Stimulated activated CD4-positive, alpha-beta T cell treated with anti-CD3 and anti-CD28 coated beads, TNF-alpha, amount 100 ng/mL, for 48 hours (primary cell): ENCODE results near the gene SCN1A.
"Not testable (repeated sequence)": the region's sequence is repeated elsewhere in the genome, so short reads cannot be mapped to it uniquely, and the experiment has no call there.

Experiments
- DNase-seq, 3 donors: peaks; one replicate each; pipeline ENCODE4 v3.0.0-alpha.2; 2020; ENCODE audit warnings: low read depth in 3 of 3

The SCN1A gene

DNA sequence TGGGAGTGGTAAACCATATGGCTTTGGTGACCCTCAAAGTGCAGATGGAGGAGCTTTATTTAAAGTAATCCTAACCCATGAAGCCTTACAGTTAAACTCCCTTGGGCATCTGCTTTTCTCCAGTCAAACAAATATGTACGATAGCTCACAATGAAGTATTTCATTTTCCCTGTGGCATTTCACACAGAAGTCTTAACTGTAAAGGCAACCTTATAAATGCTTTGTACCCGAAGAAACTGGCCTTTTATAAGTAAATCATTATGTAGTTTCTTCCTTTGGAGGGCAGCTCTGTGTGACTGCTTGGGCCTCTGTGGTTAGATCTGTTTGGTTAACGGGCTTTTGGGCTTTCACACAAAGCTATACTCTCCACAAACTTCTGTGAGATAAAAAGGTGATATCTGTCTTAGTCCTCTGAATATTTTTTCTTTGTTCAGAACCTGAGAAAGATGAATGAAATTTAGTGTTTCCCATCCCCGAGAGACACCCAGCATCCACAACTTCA is 46.6 kb downstream of the SCN1A start:
- DNase-seq: no peak

DNA sequence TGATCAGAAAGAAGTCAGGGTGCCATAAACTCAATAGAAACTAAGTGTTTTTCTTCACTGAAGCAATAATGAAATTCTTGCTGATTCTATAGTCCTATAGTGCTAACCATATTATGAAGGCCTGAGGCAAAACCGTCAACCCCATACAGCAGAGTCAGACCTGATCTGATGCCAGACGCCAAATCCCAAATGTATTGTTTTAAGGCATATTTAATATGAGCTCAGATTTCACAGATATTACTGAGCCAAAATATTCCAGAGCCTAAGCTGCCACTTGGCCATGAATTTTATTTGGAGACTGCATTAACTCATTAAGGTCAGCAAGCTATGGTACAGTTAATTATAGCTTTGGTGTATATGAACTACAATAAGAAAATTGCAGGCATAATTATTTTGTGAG is 53.4 kb downstream of the SCN1A start:
- DNase-seq: no peak

DNA sequence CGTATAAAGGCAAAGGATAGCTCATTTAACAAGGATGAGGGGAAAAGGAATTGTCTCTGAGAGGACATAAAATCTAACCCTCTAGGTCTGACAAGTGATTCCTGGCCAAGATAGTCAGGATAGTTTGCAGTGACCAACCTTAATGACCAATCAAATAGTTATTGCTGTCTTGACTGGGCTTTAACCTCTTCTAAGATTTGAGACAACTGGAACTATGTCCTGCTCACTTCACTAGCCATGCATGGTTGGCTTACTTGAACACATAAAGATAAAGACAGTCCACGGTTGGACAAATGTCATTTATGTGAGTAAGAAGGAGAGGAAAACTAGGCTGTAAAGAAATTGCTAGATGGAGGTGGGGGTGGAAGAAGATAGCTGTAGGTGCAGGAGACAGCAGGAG is 53.8 kb downstream of the SCN1A start:
- DNase-seq: no peak

DNA sequence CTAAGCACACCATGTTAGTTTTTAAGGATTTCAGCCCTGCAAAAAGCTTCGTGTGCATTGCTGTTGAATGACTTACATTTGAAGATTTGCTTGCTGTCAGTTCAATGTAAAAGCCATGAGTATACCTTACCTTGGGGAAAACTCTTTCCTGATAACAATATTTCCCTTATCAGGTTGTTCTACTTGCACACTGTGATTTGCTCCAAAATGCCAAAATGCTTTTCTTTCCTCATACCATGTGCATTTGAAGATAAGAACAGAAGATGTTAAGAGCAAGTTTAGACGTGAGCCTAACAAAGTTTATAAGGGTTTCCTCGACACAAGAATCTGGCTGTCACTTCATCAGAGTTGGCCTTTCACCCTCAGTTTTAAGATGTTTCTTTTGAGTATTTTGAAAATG is 57.6 kb downstream of the SCN1A start:
- no peak for DNase-seq

DNA sequence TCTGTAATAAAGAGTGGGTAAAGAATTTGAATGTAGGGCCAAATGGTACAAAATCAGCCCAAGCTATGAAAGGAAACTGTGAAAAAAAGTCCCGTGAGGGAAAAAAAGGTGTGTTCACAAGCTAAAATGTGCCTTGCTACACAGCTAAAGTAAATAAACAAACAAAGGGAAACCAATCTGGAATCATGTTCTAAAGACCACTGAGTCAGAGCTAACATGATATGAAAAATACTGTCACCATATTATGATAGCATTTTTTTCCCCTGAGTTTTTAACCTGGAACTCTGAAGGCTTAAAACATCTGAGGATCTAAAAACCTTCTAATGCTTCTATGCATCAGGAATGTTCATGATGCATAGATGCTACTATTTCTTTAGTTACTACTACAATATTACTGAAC is 58.8 kb downstream of the SCN1A start:
- DNase-seq: no peak

DNA sequence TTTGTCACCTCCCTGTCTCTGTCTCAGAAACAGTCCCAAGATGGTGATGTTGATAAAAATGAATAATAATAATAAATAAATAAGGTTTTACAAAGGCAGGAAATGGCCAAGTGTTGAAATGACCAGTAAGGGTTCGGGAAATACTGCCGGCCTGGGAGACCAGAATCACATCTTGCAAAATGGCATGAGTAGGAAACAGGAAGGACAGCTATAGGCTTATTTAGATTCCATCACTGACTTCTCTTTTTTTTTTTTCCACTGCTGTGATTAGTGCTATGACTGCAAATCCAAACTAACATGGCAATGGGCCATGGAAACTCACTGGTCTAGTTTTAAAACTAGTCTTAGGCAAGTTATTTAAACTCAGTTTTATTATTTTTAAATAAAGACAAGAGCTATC is 60.6 kb downstream of the SCN1A start:
- no peak for DNase-seq

DNA sequence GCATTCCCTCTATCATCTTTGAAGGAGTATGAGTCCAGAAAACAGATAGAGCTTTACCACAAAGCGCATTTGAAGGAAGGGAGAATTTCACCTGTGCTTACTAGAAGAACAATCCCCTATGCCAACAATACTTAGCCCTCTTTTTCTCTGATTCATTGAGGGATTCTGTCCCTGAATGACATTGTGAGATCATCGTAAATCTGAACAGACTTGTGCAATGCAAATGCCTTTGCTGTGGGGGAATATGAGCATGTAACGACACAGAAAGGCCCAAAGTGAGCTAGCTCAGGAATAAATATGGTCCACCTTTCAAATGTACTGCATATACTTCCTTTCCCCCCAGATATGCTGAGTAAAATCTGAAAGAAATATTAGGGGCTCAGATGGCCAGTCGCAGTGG is 67.6 kb downstream of the SCN1A start:
- DNase-seq: no peak

DNA sequence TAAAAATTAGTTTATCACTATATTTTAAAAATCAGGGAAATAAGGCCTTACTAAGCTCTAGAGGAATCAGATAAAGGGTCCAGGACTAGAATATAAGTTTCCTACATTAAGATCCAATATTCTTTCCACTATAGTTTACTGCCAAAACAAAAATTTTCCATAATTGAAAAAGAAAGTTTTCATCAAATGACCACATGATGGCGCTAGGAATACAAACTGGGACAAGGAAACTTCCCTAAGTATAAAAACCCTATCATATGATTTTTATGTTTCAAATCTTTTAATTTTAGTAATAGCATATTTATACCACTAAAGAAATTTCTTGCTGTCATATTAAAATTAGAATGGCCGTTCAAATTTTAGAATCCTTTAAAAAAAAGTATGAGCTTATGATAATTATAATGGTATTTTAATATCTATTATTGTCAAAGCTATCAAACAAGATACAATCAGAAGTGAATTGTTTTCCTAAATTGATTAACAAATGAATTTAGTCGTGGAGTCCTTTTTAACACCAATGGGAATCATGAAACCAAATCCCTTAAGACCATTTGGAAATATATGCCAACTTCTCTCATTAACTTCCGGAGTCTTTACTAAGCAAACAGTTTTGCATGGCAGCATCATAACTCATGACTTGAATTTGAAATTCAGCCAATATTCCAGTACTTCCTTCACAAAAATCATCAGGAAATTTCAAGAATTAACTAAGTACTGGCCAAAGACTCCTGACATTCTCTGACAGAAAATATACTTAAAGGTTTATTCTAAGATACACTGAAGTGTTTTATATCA is 70.3 kb downstream of the SCN1A start:
- no peak for DNase-seq

DNA sequence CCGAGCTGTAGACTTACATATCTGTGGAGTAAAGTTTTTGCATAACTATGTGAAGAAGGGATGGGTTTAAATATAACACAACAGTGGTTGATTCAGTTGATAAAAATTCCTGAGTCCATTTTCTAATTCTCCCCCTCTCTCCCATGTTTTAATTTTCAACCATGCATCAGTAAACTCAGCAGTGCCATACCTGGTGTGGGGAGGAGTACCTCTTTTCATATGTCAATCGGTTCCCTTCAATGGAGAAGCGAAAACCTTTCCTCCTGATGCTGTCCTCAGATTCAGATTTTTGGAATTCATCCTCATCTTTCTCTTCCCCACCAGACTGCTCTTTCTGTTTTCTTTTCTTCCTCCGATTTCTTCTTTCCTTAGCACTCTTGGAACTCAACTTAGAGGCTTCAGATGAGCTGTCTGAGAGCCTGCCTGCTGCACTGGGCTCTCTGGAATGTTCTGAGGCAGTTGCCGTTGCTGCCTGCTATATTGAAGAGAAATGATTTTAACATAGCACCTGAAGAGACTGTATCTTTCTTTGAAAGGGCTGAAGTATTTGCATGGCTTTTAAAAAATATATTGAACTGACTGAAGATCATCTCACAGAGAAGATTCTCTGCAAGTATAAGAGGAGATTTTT is 82.9 kb downstream of the SCN1A start:
- DNase-seq: no peak

DNA sequence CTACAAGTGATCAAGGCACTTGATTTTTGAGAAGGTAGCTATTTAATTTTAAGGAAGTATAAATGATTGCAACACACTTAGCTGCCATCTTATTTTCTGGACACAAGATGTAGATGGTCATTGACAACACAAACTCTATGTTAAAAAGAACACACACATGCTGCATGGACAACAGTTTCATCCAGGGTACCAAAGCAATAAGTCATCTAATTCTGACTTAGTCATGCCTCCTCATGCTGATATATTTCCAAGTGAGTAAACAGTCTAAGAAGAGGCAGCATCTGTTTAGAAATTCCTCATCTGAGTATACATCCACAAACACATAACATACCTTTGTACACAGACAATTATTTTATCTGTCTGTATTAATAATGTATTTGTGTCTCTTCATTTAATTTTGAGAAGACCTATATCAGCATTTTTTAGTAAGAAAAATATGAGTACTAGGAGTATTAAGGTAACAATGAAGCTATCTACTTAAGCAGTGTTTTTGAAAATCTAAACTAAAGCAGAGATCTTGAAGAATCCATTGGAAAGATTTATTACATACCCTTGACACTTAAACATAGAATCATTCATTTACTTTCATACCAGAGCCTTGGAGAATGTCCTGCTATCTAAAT is 84.9 kb downstream of the SCN1A start:
- DNase-seq: no peak

DNA sequence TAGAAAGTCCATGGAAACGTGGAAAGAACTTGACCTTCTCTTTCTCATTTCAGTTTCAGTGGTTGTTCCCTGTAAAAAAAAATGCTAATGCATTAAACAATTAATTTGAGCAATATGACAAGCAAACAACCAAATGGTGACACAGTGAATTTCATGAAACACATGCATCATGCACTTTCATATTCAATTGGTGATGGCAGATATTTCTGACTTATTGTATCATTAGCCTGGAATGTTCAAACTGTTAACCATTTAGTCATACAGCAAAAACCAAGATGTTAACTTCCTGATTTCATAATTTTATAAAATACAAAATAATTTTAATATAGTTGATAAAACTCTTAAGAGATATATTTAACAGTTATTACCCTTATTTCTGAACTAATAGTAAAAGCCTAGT is 85.5 kb downstream of the SCN1A start:
- DNase-seq: no peak

DNA sequence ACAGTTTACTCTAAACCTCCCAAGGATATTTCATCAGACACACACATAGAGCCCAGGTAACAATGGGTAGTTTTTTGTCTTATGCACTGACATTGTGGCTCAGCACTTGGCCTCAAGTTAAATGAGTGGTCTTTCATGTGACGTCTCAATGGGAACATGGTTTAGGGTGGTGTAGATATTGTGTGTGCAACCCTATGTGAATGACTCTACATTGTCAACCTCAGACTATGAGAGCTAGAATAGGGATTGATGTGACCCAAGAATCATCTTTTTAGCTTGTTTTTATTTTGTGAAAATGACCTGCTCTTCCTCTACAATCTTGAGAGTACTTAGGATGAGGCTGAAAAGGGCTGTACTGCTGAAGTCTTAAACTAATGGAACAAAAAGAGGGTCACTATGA is 86.2 kb downstream of the SCN1A start:
- DNase-seq: no peak

DNA sequence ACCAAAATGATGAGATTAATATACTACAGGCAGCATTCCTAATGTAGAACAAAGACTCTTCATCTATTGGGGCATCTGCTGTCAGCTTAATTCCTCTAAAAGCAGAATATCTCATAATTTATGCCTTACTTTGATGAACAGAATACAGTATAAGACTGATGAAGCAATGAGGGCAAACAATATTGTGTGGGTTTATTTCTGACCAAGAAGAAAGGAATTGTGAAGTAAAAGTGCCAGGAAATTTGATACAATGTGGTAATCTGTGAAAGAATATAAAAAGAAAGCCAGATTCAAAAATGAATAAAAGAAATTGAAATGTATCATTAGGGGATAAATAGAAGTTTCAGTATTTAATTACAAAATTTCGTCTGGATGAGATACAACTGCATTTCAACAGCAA is 95.5 kb downstream of the SCN1A start:
- DNase-seq: no peak

DNA sequence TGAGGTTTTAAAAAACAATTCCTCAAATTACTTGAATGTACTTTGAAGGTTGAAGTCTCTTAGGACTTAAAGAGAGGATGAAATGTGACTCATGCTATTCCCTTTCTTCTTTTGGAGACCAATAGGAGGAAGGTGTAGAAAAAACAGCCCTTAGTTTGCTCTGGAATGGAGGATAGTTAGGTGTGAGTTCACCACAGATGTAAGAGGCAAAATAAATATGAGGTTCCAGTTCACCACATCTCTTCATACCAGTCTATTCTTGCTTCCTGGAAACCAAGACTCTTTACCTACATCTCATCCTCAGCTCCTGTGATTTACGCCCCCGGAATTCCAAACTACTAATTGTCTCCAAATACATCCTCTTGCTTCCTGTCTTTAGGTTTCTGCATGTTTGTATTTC is 96.8 kb downstream of the SCN1A start:
- DNase-seq: no peak

DNA sequence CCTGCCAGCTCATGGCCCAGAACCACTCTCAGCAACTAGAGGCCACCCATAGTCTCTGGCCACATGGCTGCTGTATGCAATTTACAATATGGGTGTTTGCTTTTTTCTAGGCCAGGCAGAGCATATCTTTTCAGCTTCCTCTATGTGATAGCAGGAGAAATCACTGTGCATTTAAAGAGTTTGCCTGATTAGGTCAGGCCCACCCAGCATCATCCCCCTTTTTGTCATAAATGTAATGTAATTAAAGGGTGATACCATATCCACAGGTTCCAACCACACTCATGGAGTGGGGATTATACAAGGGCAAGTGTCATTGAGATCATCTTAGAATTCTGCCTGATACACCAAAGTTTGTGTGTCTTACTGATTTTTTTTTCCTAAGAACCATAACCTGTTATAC is 102.5 kb downstream of the SCN1A start:
- no peak for DNase-seq

DNA sequence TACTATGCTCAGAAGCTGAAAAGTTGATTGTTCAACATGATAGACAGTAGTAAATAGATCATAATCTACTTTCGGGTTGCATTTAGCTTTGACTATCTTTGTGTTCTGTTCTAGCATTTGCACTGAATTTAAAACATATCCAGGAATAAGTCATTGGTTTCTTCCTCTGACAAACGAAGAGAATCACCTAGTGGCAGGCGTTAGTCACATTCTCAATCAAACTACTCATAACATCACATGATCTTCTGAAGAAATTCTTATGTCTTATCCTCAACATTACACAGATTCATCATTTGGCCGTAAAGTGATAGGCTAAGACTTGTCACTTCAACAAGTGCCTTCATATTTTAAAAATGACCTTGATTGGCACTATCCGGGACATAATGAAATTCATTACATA is 110.6 kb downstream of the SCN1A start:
- DNase-seq: no peak

DNA sequence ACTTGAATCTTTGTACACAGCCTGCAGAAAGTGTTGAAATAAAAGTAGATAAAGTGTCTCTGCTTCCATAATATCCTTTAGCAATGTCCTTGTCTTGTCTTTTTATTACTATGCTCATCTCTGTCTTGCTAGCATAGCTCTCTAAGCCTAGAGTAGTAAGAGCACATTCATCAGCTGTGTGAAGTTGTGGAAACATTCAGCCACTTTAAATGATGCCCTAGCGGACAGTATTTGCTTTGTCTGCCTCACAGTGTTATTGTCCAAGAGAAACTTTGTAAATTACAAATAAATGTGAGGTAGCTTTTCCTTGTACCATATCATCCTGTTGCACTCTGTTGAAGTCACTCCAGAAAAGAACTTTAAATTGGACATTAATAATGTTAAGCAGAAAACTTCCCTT is 113.9 kb downstream of the SCN1A start:
- DNase-seq: no peak

DNA sequence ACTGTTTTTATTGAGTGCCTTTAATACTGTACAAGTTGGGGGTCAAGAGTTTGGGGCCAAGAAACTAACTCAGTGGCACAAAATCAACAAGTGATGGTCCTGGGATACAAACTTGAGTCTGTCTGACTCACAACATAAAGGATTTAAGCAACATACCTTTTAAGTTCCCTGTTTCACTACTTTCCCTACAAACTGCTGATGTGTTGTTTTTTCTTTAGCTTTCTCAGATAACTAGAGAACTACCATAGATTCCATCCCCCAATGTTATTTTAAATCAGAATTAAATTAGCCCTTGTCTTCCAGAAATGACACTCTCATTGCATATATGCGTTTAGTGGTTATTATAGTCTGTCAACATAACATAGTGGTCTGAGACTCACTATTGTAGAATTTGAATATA is 116.2 kb downstream of the SCN1A start:
- DNase-seq: no peak

DNA sequence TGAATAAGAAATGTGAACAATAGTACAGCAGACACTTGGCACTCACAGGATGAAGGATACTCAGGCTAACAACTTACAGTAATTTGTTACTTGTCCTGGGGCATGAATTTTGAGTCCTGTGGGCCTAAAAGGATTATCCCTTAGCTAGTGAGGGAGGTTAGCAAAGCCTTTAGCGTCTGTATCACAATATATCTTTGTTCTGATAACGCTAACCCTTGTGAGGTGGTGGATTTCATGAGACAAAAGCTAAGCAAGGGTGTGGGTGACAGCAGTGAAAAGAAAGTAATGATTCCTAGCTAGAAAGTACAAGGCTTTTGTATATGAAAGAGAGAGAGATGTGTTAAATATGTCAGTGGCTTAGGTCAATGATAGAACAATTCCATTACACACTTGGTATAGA is 127.4 kb downstream of the SCN1A start:
- DNase-seq: no peak

DNA sequence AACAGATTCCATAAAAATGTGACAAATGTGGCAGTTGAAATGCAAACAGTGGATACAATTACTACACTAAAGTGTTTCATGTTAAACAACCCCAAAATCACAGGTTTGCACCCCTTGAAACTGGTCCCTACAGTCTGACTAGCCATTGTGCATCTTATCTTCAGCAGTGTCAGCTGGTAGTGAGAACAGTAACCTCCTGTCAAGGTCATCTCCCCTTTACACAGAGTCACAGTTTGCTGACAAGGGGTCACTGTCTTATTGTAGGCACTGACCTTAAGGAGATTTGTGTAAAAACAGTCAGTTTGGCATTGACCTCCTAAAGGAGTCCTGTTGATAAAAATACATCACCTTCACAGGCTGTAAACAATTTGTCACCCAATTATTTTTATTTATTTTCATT is 137.0 kb downstream of the SCN1A start:
- DNase-seq: no peak

DNA sequence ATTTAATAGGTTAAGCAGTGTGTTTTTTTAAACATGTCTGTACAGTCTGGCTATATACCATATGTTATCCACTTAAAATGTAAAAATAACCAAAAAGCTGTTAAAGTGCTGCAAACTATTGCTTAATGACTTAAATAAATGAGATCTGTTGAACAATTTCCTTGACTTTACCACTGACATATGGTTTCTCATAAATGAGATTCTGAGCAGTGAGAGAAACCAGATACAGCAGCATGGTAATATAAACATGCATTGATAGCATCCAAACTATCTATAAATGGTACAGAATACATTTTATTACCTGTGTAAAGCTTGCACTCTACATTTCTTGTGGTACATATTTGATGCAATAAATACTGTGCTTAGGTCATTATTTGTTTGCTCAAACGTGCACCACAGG is 138.0 kb downstream of the SCN1A start:
- DNase-seq: no peak

DNA sequence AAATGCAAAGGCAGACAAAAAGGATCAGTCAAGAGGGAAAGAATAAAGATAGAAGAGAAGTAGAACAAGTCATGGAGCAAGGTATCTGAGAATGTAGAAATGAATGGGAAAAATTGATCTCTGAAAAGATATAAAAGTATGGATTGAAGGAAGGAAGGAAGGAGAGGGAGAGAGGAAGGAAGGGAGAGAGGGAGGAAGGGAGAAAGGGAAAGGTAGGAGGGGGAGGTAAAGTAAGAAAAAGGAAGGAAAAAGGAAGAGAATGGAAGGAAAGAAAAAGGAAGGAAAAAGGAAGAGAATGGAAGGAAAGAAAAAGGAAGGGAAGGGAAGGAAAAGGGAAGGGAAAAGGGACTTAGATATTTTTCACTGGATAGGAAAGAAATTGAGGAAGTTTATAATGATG is 142.7 kb downstream of the SCN1A start:
- DNase-seq: no peak

DNA sequence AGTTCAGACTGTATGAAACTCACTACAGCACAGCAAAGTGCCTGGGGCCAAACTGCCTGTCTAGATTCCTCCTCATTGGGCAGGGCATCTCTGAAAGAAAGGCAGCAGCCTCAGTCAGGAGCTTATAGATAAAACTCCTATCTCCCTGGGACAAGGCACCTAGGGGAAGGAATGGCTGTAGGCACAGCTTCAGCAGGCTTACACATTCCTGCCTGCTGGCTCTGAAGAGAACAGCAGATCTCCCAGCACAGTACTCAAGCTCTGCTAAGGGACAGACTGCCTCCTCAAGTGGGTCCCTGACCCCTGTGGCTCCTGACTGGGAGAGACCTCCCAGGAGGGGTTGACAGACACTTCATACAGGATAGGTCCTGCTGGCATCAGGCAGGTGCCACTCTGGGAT is 155.7 kb downstream of the SCN1A start:
- not testable (repeated sequence) for DNase-seq
